ENCODE measurements around the gene MOCS3.
A peak's percentile ranks its signal among the peaks of the same experiment; 100 is the strongest.

The MOCS3 gene

DNA sequence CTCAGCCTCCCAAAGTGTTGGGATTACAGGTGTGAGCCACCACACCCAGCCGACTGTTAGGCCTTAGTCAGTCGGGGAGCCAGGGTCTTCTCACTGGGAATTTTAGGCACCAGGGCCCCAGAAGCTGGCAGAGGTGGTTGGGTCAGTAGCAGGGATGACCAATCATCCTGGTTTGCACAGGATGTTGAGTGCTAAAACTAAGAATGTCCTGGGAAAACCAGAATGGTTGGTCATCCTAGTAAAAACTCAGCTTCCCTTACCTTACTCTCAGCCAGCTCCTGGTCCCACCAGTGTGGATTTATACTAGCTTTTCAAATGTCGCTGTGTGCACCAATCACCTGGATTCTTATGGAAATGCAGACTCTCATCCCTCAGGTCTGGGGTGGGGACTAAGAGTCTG lies 32.5 kb downstream of the MOCS3 start:
- ChIA-PET POLR2A (no interaction called here), CTCF (interaction anchor here (1.1 to 9.9 kb wide), 4 partner anchors 10 to 337 kb away, joined by 3 to 194 read pairs (median 77); no protein-coding TSS in a partner anchor)
- TF ChIP-seq, protein P1, sequence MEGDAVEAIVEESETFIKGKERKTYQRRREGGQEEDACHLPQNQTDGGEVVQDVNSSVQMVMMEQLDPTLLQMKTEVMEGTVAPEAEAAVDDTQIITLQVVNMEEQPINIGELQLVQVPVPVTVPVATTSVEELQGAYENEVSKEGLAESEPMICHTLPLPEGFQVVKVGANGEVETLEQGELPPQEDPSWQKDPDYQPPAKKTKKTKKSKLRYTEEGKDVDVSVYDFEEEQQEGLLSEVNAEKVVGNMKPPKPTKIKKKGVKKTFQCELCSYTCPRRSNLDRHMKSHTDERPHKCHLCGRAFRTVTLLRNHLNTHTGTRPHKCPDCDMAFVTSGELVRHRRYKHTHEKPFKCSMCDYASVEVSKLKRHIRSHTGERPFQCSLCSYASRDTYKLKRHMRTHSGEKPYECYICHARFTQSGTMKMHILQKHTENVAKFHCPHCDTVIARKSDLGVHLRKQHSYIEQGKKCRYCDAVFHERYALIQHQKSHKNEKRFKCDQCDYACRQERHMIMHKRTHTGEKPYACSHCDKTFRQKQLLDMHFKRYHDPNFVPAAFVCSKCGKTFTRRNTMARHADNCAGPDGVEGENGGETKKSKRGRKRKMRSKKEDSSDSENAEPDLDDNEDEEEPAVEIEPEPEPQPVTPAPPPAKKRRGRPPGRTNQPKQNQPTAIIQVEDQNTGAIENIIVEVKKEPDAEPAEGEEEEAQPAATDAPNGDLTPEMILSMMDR (IDR thresholded peaks at IDR 0.05; ENCODE audit: control extremely low read depth, extremely low read depth, low read depth, missing control alignments) = no peak
- no peak for DNase-seq (ENCODE audit: extremely low spot score)

DNA sequence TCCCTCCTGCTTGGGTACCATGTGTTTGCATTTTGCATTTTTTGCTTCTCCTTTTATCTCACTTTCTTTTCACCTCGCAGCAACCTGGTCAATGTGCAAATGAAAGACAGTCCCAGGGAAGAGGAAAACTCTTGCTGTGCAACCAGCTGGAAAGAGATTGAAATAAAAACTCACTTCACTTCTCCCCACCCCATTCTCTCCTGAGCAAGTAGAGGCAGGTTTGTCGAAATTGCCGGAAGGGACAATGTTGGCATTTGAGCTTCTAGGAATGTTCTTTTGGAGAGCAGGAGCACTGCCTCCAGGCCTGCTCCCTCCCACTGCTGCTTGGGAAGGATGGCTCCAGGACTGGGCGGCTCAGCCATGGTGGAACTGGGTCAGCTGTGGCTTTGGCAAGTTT lies 33.7 kb downstream of the MOCS3 start:
- ChIA-PET CTCF (interaction anchor here (0.8 to 9.9 kb wide), 15 partner anchors 11 to 628 kb away, joined by 3 to 194 read pairs (median 8); no protein-coding TSS in a partner anchor), POLR2A (no interaction called here)
- TF ChIP-seq, protein P1 (IDR thresholded peaks at IDR 0.05; ENCODE audit: control extremely low read depth, extremely low read depth, low read depth, missing control alignments) = no peak
- DNase-seq (ENCODE audit: extremely low spot score) = no peak

DNA sequence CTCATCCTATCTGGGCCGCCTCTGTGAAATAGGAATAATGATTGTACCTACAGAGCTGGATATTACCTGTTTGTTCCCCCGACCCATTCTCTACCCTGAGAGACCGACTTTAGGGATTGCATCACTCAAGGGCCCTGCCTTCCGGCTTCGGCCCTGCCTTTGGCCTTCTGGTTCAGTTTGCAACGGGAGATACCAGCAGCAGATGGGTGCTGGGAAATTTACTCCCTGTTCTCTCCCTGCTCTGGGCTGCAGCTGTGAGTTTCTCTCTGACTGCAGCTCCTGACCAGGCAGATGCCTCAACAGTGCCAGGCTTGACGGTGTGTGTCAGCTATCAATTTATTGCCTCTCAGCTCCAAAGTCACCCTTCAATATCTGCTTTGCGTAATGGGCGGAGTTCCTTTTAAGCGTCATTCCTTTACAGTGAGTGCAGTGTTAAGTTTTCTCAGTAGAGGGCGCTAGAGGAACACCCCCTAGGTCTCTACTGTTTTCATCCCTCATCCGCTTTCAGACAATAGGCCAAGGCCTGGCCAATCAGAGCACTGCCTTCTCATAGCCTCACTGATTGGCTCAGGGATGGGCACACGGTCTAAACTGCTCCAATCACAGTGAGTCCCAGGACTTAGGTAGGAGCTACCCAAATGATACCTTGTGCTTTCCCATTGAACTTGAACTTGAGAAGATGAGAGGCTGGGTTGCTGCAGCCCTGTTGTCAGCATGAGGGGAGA lies 34.3 kb downstream of the MOCS3 start:
- TF ChIP-seq, protein P1 (IDR thresholded peaks at IDR 0.05; ENCODE audit: control extremely low read depth, extremely low read depth, low read depth, missing control alignments) = peak; percentile 42
- peak; percentile 53 for DNase-seq (ENCODE audit: extremely low spot score)
- ChIA-PET CTCF (interaction anchor here (0.8 to 9.9 kb wide), 16 partner anchors 11 to 627 kb away, joined by 3 to 194 read pairs (median 7); partner anchors contain the start of gene BCAS4), POLR2A (no interaction called here)

DNA sequence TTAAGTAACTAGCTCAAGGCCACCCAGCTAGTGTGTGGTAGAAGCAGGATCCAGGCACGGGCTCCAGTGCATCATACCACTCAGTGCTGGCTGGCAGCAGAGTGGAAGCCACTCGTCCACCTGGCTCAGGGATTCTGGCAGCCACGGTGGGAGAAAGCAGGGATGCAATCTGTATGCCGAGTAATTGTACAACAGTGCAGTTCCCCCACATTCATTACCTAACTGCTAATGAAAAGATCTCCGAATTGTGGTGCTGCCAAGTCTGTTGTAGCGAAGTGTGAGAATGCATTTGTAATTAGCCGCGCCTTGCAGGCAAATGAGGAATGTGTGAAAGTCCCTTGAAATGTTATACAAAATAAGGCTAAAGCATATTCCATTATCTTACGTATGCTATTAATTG lies 35.3 kb downstream of the MOCS3 start:
- no peak for DNase-seq (ENCODE audit: extremely low spot score)
- TF ChIP-seq, protein P1 (IDR thresholded peaks at IDR 0.05; ENCODE audit: control extremely low read depth, extremely low read depth, low read depth, missing control alignments) = no peak
- ChIA-PET POLR2A (no interaction called here), CTCF (interaction anchor here (1.6 to 9.9 kb wide), 7 partner anchors 12 to 626 kb away, joined by 4 to 194 read pairs (median 9); partner anchors contain the start of gene BCAS4)

DNA sequence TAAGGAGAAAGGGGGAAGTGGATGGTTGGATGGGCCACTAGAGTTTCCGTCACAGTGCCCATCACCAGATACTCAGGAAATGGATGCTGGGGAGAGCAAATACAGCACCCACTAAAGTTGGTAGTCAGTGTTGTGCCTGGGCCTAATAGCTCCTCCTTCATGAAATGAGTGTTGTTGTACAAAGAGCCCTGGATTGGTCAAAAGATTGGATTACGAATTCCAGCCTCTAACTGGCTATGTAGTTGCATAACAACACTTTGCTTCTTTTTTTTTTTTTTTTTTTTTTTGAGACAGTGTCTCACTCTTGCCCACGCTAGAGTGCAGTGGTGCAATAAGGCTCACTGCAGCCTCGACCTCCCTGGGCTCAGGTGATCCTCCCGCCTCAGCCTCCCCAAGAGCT lies 36.9 kb downstream of the MOCS3 start:
- ChIA-PET POLR2A (no interaction called here), CTCF (interaction anchor here (0.6 to 4.1 kb wide), 5 partner anchors 8 to 599 kb away, joined by 3 to 28 read pairs (median 10); no protein-coding TSS in a partner anchor)
- TF ChIP-seq, protein P1 (IDR thresholded peaks at IDR 0.05; ENCODE audit: control extremely low read depth, extremely low read depth, low read depth, missing control alignments) = no peak
- DNase-seq (ENCODE audit: extremely low spot score) = no peak

DNA sequence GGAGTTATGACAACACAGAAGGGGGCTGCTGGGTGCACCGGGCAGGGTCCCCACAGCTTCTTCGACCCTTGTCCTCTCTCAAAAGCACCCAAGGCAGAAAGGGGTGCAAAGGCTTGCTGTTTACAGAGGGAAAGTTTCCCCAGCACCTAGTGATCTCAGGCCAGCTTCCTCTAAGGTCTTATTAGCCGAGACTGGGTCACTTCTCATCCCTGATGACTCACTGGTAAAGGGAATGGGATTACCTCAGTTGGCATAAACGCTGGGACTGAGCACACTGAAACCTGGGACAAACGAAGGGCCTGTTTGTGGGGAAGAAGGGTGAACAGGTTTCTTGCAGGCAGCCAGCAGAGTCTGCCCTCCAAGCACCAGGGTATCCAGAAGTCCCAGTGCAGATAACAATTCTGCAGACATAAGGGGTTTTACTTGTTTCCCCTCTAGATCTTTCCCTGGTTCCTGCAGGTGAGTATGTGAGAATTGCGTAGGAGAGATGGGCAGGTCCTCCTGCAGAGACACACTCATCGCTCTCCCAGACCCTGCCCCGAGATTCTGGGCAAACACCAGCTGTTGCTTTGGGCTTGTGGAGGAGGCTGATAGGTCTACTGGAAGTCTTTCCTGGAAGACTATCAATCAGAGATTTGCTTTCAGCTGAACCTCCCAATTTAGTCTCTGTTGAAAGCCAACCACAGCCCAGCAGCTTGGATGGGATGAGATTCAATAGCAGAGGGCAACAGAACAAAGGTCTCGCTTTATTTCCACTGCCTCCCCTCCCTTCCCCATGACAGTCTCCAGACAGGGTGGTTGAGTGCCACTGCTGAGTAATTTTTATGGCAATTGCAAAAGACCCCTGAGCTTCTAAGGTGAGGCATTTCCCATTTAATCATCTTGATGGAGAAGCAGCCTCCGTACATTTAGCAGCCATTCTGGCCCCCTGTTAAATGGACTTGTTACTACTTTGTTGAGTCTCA lies 38.6 kb downstream of the MOCS3 start:
- ChIA-PET CTCF (interaction anchor here (2.2 to 4.1 kb wide), 4 partner anchors 9 to 310 kb away, joined by 7 to 28 read pairs (median 12); no protein-coding TSS in a partner anchor), POLR2A (interaction anchor here (0.6 kb wide), 1 partner anchor 669 kb away, joined by 4 read pairs; no protein-coding TSS in a partner anchor)
- DNase-seq (ENCODE audit: extremely low spot score) = no peak
- TF ChIP-seq, protein P1 (IDR thresholded peaks at IDR 0.05; ENCODE audit: control extremely low read depth, extremely low read depth, low read depth, missing control alignments) = no peak
